Suprapubic skin (tissue), 3 donors: ENCODE data around the gene KLF6.
A peak's percentile ranks its signal among the peaks of the same experiment; 100 is the strongest.

Experiments
- POLR2A ChIP-seq, 2 donors: fragments of 450-650 bp; IDR thresholded peaks; one replicate each; pipeline ENCODE4 v1.6.1; 2017; ENCODE audit warnings: antibody characterized with exemption in 2 of 2, mild to moderate bottlenecking in 2 of 2, moderate library complexity in 2 of 2
- TF ChIP-seq, protein P1 (sequence below), 2 donors: fragments of 200-600 bp in 1 of 2; fragments of 450-650 bp in 1 of 2; sonication (generic) in 1 of 2; IDR thresholded peaks; one replicate each; pipeline ENCODE4 v1.5.1; 2016 to 2019; ENCODE audit warnings: antibody characterized with exemption in 2 of 2, mild to moderate bottlenecking in 1 of 2, moderate library complexity in 1 of 2

DNA sequence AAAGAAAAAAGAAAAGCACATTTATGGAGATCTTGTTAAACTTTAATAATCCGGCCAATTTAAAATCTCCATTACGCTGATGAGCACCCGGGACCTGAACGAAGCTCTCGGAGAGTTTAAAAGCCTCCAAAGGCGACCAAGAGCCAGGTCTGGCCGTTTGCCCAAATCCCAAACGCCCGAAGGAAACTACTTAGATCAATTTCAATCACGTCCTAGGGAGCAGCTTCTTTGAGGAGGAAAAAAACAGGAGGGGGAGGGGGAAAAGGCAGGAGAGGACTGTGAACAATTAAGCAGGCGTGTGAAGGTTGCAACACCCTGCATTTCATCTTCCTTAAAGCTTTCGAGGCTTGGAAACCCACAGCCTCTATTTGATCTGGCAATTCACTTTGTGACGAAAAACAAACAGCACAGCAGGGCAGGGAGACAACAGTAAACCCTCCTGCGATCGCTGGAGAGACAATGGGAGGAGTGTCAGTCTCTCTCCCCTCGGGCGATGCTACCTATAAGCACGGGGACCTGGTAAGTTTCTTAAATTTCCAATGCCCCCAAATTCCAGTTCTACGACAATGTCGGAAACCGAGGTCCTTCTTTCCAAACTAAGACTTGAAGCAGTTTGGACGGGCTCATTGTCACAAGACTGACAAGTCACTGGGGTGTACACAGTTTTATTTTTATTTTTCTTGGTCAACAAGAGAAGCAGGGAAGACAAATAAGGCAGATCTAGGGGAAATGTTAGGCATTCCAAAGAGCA is 1.2 kb downstream of the KLF6 start:
- TF ChIP-seq, protein P1, sequence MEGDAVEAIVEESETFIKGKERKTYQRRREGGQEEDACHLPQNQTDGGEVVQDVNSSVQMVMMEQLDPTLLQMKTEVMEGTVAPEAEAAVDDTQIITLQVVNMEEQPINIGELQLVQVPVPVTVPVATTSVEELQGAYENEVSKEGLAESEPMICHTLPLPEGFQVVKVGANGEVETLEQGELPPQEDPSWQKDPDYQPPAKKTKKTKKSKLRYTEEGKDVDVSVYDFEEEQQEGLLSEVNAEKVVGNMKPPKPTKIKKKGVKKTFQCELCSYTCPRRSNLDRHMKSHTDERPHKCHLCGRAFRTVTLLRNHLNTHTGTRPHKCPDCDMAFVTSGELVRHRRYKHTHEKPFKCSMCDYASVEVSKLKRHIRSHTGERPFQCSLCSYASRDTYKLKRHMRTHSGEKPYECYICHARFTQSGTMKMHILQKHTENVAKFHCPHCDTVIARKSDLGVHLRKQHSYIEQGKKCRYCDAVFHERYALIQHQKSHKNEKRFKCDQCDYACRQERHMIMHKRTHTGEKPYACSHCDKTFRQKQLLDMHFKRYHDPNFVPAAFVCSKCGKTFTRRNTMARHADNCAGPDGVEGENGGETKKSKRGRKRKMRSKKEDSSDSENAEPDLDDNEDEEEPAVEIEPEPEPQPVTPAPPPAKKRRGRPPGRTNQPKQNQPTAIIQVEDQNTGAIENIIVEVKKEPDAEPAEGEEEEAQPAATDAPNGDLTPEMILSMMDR (IDR thresholded peaks at IDR 0.05), result no peak
- TF ChIP-seq POLR2A (IDR thresholded peaks at IDR 0.05), result peak in 1 of 2 donors; percentile 87
